Esophagus muscularis mucosa (tissue), 4 donors: Measurements from ENCODE around the gene GFPT2.

ENCODE experiments used
- EP300 ChIP-seq: sonication (generic); formaldehyde crosslinking; IDR thresholded peaks from one replicate; pipeline ENCODE4 v1.6.1; 2017; ENCODE audit warnings: antibody characterized with exemption
- POLR2A ChIP-seq: fragments of 450-650 bp; IDR thresholded peaks from one replicate; pipeline ENCODE4 v1.6.1; 2017; ENCODE audit warnings: antibody characterized with exemption, moderate library complexity, mild to moderate bottlenecking, low read depth
- POLR2AphosphoS5 ChIP-seq, 2 donors: sonication (generic); formaldehyde crosslinking; IDR thresholded peaks; one replicate each; pipeline ENCODE4 v1.6.1; 2017; ENCODE audit warnings: antibody characterized with exemption in 2 of 2
- TF ChIP-seq, protein P1 (sequence below), 3 experiments: fragments of 200-600 bp in 2 of 3; fragments of 450-650 bp in 1 of 3; sonication (generic) in 2 of 3; IDR thresholded peaks; one replicate each; pipeline ENCODE4 v1.5.1; 2017 to 2019; ENCODE audit warnings: antibody characterized with exemption in 3 of 3, mild to moderate bottlenecking in 2 of 3, moderate library complexity in 1 of 3

DNA sequence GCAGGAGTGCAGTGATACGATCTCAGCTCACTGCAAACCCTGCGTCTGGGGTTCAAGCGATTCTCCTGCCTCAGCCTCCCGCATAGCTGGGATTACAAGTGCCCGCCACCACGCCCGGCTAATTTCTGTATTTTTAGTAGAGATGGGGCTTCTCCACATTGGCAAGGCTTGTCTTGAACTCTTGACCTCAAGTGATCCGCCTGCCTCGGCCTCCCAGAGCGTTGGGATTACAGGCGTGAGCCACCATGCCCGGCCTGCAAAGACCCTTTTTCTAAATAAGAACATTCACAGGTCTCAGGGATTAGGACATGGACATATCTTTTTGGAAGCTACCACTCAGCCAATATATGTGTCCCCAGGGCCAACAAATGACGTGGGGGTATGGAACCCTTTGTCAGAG lies 49.6 kb upstream of the GFPT2 start:
- TF ChIP-seq POLR2A (no peak), POLR2AphosphoS5 (IDR thresholded peaks at IDR 0.05) (no peak), EP300 (no peak)
- TF ChIP-seq, protein P1, sequence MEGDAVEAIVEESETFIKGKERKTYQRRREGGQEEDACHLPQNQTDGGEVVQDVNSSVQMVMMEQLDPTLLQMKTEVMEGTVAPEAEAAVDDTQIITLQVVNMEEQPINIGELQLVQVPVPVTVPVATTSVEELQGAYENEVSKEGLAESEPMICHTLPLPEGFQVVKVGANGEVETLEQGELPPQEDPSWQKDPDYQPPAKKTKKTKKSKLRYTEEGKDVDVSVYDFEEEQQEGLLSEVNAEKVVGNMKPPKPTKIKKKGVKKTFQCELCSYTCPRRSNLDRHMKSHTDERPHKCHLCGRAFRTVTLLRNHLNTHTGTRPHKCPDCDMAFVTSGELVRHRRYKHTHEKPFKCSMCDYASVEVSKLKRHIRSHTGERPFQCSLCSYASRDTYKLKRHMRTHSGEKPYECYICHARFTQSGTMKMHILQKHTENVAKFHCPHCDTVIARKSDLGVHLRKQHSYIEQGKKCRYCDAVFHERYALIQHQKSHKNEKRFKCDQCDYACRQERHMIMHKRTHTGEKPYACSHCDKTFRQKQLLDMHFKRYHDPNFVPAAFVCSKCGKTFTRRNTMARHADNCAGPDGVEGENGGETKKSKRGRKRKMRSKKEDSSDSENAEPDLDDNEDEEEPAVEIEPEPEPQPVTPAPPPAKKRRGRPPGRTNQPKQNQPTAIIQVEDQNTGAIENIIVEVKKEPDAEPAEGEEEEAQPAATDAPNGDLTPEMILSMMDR (IDR thresholded peaks at IDR 0.05), result no peak
